Articular chondrocyte of knee joint (primary cell): ENCODE data around the gene EFCAB8. TPM values are rescaled to one million over a fixed set of nuclear protein-coding genes. Genes with fewer than 3 reads are reported as not detected.

Experiments used
- total RNA-seq: library from RNA; depleted of rRNA; stranded (reverse); fragments of >200 nt; gene quantifications from 2 replicates; pipeline ENCODE4 v1.2.3, GENCODE V29; 2012

The EFCAB8 gene
- 0.22 TPM in 1 of 2 replicates, not detected in the other for total RNA-seq

GRCh38 chr20:32858701-32859372, at the start of gene EFCAB8:
Gene EFCAB8 (plus strand): TSS chr20:32858923. CDS start chr20:32863793, 4,870 bp downstream.

GRCh38 chr20:33004141-33004751, 145.5 kb downstream of the EFCAB8 start, which contains the start of gene SUN5:
Gene SUN5 (minus strand): TSS chr20:33004433. CDS start chr20:33004340, 93 bp downstream.

GRCh38 chr20:33007376-33008335, 148.9 kb downstream of the EFCAB8 start, which contains the start of gene BPIFB2:
Gene BPIFB2 (plus strand): TSS chr20:33007704. CDS start chr20:33008575, 871 bp downstream.

Other genes starting within 250 kb of the EFCAB8 start
- under 0.01 TPM in 1 of 2 replicates, not detected in the other for gene C20orf203, start 185.0 kb upstream of the EFCAB8 start, total RNA-seq
- gene COMMD7, start 115.5 kb upstream of the EFCAB8 start, total RNA-seq, result 46.0 and 56.1 TPM in 2 replicates
- gene DNMT3B, start 96.5 kb upstream of the EFCAB8 start, total RNA-seq, result 1.8 and 2.0 TPM in 2 replicates
- gene MAPRE1, start 39.0 kb upstream of the EFCAB8 start, total RNA-seq, result 80.1 and 83.6 TPM in 2 replicates
- gene SUN5, start 145.5 kb downstream of the EFCAB8 start, total RNA-seq, result not detected in 2 replicates
- not detected in 2 replicates for gene BPIFB2, start 148.8 kb downstream of the EFCAB8 start, total RNA-seq
- gene BPIFB6, start 172.7 kb downstream of the EFCAB8 start, total RNA-seq, result not detected in 2 replicates
- gene BPIFB3, start 195.0 kb downstream of the EFCAB8 start, total RNA-seq, result not detected in 2 replicates
- gene BPIFB4, start 220.7 kb downstream of the EFCAB8 start, total RNA-seq, result not detected in 2 replicates